Central memory CD4-positive, alpha-beta T cell (primary cell): Measurements from ENCODE around the gene UBE2H.
"Not testable (repeated sequence)": the region's sequence is repeated elsewhere in the genome, so short reads cannot be mapped to it uniquely, and the experiment has no call there.

Experiments
- DNase-seq: peaks from one replicate; pipeline ENCODE4 v3.0.0; 2022

Gene UBE2H

DNA sequence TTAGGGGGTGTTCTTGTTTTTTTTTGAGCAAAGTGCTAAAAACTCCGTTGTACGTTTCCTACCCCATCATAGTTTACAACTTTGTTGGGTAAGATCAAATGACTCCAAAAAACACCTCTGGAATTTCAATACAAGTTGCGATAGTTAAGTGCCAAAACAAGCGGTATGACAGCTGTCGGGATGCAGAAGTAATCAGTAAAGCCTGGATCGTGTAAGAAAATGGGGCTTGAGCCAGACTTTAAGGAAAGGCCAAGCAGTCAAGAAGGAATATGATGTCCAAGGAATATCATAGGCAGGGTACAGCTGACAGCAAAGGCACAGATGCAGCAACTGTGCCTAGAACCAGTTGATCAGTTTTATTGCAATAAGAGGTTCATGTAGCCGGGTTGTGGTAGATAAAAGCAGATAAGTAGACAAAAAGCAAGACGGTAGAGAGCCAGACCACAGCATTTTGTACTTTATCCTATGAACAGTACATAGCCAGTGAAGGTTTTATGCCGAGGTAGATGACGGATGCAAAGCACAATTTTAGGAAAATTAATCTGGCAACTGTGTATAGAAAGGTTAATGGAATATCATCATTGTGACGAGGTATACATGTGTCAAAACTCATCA lies 45.5 kb downstream of the UBE2H start:
- DNase-seq, result peak; percentile 6

- DNase-seq, result peak; percentile 45
Measured at GRCh38 chr7:129906700-129907099, 46.1 kb downstream of the UBE2H start.

DNA sequence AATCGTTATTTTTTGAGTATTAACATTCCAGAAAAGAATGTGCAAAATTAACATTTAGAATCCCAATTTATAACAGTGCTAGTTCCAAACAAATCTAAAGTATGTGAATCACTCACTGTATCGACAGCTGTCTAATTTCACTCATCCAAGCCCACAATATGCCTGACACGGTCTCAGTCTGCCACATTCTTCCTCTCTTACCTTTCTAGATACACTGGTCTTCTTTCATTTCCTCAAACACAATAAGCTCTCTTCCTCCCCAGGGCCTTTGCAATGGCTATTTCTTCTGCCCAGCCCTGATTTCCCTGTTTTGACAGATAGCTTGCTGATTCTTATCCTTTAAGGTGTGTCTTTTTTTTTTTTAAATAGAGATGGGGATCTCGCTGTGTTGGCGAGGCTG lies 48.8 kb downstream of the UBE2H start:
- no peak for DNase-seq

DNA sequence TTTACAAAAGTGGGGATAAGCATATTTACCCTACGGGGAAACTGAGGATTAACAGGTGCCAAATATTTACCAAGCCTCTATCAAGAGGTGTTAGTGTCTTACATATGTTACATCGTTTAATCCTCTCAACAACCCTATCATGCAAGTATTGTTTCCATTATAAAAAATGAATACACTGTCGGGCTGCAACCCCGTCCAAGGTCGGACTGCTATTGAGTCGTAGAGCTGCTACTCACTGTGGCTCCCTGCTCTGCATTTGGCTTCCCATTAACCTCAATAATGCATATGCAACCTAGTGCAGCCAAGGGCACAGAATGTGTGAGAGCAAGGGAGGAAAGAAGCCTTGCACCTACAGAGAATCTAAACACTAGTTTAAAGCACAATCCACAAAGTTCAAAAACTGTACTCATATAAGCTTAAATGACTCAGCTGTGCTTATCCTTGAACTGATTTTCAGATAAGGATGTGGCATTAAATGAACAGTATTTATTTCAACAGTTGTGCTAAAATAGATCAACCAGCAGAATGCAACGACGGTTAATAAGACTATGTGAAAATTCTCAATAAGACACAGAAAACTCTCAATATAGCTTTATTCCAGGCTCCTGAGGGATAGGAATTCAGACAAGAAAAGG lies 49.9 kb downstream of the UBE2H start:
- no peak for DNase-seq

- no peak for DNase-seq
Measured at GRCh38 chr7:129898502-129899160, 54.1 kb downstream of the UBE2H start.

DNA sequence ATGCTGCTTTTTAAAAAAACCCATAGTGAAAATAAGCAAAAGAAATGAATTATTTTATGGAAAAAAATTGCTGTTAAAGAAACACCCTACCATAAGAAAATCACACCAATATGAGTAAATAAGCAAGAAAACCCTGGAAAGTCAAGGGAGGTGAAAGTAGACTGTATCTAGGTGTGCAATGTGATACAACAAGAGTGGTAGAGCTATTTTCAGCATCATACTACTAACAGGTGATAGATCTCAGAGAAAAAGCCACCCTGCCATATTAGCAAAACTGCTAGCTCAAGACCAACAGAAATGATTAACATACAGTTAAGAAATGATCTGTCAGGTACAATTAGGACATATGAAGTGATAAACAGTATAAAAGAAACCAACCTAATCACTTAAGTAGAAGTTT lies 54.8 kb downstream of the UBE2H start:
- no peak for DNase-seq

DNA sequence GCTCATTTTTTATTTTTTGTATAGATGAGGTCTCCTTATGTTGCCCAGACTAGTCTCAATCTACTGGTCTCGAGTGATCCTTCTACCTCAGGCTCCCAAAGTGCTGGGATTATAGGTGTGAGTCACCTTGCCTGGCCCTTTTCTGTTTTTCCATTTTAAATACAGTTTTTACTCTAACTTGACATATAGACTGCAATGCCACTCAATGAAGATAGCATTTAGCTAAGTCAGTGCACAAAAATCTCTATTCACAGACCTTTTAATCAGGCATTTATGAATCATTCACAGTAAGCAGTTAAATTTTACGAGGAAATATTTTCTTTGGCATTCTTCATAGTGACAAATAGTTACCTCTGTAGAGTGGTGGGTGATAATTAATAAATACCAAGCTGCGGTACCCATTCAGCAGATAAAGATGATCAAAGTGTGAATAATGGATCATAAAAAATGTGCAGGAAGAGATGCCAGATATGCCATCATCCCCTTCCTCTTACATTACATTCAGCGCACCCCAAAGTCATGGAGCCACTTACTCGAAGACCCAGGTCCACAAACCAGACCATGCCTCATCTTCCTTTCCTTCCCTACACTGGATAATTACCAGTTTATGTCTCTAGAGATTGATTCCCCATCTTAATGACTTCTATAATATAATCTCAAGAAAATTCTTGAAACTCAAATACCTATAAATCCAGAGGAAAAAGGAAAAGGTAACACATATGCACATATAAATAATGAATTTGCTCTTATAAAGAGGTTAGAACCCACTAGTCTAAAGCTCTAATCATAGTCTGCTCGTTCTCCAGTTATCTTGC lies 56.0 kb downstream of the UBE2H start:
- no peak for DNase-seq

GRCh38 chr7:129894184-129894583 lies 58.6 kb downstream of the UBE2H start:
- DNase-seq, result not testable (repeated sequence)

GRCh38 chr7:129890090-129890489 lies 62.7 kb downstream of the UBE2H start:
- no peak for DNase-seq

DNA sequence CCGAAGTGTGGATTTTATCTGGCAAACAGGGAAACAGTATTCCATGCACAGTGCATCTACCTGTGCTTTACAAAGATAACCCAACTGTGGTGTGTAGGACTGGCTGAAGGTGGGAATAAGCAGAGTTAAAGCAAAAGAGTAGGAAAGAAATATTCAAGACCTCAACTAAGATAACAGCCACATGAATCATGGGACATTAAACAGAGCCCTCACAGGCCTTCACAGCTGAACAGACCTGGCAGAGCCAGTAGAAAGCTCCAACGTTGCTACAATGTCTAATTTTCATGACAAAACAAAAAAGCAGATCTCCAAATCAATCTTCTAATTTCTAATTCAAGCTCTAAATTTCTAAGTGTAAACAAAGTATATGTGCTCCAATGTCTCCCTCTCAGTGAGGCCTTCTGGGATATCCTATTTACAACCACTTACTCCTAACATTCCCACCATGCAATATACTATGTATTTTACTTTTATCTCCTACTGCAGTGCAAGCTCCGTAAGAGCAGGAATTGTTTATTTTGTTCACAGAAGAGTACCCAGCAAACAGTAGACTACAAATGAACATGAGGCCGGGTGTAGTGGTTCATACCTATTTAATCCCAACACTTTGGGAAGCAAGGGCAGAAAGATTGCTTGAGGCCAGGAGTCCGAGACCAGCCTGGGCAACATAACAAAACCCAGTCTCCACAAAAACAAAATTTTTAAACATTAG lies 63.5 kb downstream of the UBE2H start:
- DNase-seq, result no peak

- DNase-seq, result no peak
Measured at GRCh38 chr7:129887865-129888264, 64.9 kb downstream of the UBE2H start.

DNA sequence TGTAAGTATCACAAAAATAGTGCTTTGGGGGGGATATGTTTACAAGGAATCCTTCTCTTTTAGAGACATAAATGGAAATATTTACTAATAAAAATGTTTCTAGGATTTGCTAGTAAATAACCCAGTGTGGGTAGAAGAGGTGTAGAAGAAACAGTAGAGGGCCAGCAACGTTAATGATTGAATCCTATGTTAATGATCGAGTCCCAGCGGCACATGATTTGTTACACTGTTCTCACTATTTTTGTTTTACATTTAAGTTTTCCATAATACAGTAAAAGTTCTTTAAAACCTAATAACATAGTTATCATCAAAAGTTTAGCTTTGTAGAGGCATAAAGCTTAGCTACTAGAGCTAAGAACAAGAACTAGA lies 66.0 kb downstream of the UBE2H start:
- no peak for DNase-seq

DNA sequence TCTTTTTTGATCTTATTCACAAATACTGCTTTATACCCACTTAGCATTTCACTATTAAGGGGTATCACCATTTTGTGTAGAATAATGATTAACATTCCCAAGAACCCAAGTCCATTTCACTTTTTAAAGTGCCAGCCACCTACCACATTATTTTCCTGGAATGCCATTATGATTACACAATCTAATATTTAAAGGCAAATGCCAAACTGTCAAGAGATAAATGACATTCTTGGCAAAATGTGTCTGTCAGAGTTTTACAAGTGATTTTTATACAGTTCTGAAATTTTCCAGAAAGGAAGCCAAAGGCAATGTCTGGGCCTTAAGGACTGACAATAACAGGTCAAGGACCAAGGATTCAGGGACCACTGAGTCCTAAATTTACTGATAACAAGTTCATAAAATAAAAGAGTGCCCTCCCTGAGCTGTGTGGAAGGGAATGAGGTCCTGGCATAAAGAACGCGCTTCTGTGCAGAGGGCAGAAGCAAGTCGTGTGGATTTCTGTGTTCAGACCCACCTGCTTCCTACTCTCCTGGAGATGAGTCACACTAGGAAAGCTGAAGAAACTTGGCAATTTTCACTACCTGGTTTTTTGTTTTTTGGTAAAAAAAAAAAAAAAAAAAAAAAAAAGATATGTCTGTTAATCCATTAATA lies 66.5 kb downstream of the UBE2H start:
- DNase-seq, result no peak

DNA sequence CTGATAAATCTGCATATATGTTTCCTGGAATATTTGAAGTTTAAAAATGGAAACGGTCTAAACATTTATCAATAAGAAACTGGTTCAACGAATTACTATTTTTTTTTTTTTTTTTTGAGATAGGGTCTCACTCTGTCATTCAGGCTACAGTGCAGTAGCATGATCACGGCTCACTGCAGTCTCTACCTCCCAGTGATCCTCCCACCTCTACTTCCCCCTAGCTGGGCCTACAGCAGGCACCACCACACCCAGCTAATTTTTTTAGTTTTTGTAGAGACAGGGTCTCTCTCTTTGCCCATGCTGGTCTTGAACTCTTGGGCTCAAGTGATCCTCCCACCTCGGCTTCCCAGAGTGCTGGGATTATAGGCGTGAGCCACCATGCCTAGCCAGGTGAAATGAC lies 68.3 kb downstream of the UBE2H start:
- DNase-seq, result no peak

DNA sequence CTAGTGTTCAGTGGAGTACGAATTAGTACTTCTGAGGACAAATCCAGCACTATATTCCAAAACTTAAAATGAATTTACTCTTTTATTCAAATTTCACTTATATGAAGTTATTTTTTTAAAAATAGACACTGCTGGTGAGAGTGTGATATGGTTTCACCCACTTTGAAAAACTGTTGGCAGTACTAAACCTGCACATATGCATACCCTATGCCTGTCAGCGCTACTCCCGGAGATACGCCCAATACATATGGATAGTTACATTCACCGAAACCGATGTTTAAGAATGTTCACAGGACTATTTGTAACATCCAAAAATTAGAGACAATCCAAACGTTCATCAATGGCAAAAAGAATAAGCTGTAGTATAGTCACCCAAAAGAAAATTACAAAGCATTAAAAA lies 69.6 kb downstream of the UBE2H start:
- no peak for DNase-seq

DNA sequence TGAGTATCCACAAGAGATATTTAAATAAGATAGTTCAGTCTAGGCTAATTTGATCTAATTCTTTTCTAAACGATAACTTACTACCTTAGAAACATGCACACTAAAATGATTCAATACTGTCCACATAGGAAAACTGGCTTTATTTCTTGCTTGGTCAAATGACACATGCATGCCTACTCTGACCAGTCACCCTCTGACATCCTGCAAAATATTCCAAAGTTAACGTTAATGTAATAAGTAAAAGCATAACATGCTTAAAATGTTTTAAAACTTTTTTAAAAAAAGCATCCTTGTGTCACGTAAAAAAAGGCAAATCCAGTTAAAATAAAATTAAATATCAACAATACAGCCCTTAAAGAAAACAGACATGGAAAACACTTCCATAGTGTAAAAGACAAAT lies 70.2 kb downstream of the UBE2H start:
- DNase-seq, result no peak

GRCh38 chr7:129877146-129877792 lies 75.5 kb downstream of the UBE2H start:
- DNase-seq, result no peak

DNA sequence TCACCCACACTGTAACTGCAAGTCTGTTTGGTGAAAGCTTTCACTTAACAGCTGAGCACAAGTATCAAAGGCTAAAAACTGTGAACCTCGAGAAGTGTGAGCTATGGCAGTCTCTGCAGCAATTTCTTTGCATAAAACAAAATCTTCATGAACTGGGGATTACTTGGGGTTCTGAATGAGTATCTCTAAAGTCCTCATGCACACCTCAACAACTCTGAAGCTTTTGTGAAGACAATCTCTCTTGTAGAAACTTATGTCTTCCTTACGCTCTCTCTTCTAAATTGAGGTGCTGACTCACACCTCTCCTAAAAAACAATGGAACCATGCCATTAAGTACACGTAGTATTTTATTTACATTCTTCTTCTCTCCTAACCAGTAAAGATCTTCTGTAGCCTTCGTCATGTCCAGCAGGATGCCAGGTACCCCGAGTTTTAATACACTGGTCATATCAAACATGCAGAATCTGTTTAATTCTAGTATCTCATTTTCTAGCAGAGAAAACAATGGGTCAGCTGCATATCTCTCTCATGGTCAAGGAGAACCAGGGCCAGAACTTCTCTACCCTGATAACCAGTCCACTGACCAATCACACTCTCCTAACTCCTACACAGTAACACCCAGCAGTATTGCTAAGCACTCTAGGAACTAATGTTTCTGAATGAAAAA lies 76.9 kb downstream of the UBE2H start:
- no peak for DNase-seq

DNA sequence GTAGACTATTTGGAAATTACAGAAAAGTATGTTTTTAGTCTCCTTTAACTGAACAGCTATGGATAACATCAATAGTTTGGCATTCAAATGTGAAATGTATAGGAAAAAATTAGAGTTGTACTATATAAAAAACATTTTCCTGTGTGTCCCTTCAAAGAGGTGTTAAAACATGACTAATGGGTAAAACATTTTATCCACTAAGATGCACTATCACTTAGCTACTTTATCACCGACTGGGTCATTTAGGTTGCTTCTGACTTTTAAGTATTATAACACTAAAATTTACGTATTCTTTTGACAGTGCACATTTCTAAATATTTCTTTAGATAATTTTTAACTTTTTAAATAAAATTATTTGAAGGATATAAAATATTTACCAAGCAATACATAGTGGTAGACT lies 77.6 kb downstream of the UBE2H start:
- no peak for DNase-seq

DNA sequence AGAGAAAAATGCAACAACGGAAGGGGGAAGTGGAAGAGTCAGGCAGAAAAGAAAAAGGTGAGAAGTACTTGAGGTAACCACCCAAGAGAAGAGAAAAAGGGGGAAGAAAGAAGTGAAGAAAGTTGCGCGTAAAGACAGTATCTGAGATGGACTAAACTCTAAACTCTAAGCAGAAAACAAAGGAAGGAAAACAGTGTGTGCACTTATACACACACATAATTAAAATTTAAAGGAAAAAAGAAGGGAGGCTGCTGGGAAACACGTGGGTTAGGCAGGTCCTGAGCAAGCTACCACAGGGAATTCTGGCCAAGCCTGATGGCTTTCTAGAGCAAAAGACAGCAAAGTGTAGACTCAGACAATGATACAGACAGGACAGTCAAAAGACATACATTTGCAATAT lies 78.0 kb downstream of the UBE2H start:
- no peak for DNase-seq

GRCh38 chr7:129872054-129872453 lies 80.7 kb downstream of the UBE2H start:
- DNase-seq, result no peak
